Middle frontal gyrus (tissue), 1 donor: ENCODE results near the gene SSMEM1.
"Not testable (repeated sequence)": the region's sequence is repeated elsewhere in the genome, so short reads cannot be mapped to it uniquely, and the experiment has no call there.

Experiments used
- DNase-seq: peaks from one replicate; pipeline ENCODE4 v3.0.0-alpha.2; 2015; ENCODE audit warnings: low spot score; ENCODE audit errors: extremely low spot score

The SSMEM1 gene, protein sequence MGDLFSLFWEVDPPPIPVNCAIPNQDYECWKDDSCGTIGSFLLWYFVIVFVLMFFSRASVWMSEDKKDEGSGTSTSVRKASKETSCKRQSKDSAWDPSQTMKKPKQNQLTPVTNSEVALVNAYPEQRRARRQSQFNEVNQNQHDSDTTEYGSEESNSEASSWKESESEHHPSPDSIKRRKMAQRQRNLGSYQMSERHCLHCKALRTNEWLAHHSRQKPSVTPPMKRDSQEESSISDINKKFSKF

GRCh38 chr7:130207642-130208041 lies at the start of gene SSMEM1:
TSS of gene SSMEM1 (plus strand) at chr7:130207860. CDS start at chr7:130207911, 51 bp downstream.
- DNase-seq: no peak

- no peak for DNase-seq
These were observed 47.6 kb upstream of the SSMEM1 start for GRCh38 chr7:130160023-130160422.

DNA sequence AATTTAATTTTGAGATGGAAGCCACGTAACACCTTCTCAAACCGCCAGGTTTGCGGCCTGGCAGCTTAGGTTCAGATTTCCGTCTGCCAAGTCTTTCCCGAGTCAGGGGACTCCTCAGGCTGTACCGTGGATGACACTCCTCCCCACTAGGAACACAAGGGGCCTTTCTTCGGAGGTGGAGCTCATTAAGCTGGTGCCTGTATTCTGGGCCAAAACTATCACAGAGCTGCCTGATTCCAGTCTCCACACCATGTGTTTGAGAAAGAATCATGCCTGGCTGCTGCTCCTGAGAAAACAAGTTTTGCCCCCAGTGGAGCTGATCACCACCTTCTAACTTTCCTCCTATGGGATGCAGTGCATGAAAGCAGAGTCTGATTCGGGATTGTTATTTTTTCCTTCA lies 47.2 kb upstream of the SSMEM1 start:
- DNase-seq: no peak

GRCh38 chr7:130162196-130162595 lies 45.5 kb upstream of the SSMEM1 start:
- DNase-seq: no peak

GRCh38 chr7:130174237-130174959 lies 33.3 kb upstream of the SSMEM1 start:
- no peak for DNase-seq

DNA sequence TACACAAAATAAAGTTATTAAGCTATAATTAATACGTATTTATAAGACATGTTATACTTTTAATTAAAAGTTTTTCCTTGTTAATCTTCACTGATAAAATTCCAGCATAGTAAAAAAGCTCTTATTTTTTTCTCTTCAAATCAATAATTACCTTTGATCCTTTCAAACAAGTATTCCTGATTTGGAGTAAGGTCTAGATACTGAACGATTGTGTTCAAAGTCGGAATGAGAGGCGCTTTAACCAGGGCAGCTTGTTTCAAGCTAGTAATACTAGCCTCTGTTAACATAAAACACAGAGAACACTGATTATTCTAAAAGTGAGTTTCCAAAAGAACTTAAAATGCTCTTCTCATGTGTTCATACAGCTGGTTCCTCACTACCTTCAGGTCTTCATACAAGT lies 29.4 kb upstream of the SSMEM1 start:
- DNase-seq: no peak

DNA sequence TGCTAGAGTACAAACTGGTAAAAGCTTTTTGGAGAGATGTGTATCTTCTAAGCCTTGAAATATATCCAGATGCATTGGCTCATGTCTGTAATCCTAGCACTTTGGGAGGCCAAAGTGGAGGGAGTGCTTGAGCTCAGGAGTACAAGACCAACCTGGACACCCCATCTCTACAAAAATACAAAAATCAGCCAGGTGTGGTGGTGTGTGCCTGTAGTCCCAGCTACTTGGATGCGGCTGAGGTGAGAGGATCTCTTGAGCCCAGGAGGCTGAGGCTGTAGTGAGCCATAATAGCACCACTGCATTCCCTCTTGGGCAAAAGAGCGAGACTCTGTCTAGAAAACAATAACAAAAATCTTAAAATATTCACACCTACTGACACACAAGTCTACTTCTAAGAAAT lies 28.0 kb upstream of the SSMEM1 start:
- DNase-seq: no peak

- no peak for DNase-seq
These were observed 26.9 kb upstream of the SSMEM1 start for GRCh38 chr7:130180571-130181262.

- no peak for DNase-seq
These were observed 26.4 kb upstream of the SSMEM1 start for GRCh38 chr7:130181263-130181605.

GRCh38 chr7:130182990-130183389 lies 24.7 kb upstream of the SSMEM1 start:
- DNase-seq: no peak

- DNase-seq: not testable (repeated sequence)
These were observed 23.3 kb upstream of the SSMEM1 start for GRCh38 chr7:130184349-130184748.

DNA sequence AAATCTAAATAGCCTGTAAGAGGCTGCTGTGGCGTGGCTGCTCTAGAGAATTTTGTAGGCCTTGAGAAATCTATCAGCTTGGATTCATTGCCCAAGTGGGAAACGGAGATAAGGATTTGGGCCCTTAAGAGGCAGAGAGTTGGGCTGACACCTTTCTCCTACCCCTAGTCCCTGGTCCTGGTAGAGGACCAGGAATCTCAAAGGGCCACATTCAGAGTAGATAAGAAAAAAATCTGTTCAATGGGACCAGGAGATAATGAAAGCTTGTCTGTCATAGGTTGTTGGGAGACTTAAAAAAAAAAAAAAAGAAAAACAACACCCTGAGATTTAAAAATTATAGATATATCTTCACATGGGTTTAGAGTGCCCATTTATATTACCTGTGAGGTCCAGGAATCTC lies 20.3 kb upstream of the SSMEM1 start:
- no peak for DNase-seq

DNA sequence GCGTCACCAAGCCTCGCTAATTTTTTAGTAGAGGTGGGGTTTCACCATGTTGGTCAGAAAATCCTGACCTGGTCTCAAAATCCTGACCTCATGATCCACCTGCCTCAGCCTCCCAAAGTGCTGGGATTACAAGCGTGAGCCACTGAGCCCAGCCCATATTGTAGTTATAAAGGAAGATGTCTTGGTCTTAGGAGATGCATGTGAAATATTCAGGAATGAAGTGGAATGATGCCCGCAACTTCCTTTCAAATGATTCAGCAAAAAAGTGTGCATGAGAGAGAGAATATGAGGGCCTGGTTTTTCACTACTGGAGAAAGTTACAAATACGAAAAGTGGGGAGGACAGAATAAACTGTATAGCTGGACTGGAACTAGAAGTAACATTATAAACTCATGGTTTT lies 18.3 kb upstream of the SSMEM1 start:
- DNase-seq: no peak

DNA sequence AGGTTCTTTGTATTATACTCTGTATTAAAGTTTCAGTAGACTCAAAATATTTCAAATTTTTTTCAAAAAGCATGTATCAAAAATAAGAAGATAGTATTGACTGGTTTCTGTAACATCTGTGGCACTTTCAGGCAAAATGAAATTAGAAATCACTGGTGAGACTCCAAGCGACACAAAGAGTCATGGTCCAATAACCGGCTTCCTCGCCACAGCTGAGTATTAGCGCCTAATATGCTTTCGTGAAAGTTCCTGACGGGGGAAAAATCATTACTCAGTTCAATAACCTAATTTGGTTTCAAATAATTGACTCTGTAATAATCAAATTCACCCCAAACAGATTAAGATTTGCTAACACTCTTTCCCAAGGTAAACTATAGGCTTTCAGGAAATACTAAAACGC lies 15.9 kb upstream of the SSMEM1 start:
- no peak for DNase-seq

- DNase-seq: no peak
These were observed 12.3 kb upstream of the SSMEM1 start for GRCh38 chr7:130195396-130195795.

- no peak for DNase-seq
These were observed 11.2 kb upstream of the SSMEM1 start for GRCh38 chr7:130196476-130196875.

DNA sequence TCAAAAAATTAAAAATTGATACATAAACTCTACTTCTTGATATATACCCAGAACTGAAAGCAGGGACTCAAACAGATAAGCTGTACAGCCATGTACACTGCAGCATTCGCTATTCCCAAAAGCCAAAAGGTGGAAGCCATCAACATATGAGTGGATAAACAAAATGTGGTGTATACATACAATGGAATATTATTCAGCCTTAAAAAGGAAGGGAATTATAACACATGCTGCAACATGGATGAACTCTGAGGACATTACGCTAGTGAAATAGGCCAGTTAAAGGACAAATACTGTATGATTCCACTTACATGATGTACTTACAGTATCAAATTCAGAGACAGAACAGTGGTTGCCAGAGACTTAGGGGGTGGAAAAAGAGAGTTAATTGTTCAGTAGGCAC lies 10.6 kb upstream of the SSMEM1 start:
- DNase-seq: no peak

GRCh38 chr7:130201796-130202195 lies 5.9 kb upstream of the SSMEM1 start:
- no peak for DNase-seq

DNA sequence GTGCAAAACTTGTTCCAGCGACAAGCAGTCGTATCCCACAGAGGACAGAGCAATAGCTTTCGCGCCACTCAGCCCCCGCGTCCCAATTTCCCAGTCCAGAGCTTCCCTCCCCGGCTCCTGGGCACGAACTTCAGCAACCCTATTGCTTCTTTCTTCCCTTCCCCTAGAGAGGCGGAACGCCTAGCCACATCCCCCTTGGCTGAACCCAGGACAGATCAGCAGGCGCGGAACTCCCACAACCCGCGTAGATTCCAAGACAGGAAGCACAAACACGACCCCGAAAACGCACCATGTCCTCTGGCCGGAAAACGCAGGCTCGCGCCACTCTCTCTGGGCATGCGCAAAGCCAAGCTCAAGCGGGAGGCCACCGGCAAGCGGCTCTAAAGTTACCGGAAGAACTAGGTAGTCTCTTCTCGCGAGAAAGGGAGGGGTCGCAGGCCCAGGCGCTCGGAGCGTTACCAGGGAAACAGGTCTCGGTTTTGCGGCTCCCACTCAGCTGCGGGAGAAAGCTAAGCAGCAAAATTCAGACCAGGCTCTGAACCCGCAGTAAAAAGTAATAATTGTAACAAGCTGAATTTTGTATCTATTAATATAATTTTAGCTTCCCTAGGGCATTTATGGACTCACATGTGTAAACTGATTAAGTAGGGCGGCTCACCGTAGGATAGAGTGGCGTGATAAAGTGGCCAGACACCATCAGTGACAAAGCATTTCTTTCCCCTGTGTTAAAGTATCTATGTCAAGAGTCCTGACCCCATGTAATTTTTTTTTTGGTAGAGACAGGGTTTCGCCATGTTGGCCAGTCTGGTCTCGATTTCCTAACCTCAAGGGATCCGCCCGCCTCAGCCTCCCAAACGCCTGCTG lies 2.3 kb upstream of the SSMEM1 start, which contains the start of gene TMEM209:
Gene TMEM209 (minus strand): TSS at position 323 of the 864 bp plus-strand sequence. CDS start 31 bp downstream, at position 292.
- peak; percentile 94 for DNase-seq

DNA sequence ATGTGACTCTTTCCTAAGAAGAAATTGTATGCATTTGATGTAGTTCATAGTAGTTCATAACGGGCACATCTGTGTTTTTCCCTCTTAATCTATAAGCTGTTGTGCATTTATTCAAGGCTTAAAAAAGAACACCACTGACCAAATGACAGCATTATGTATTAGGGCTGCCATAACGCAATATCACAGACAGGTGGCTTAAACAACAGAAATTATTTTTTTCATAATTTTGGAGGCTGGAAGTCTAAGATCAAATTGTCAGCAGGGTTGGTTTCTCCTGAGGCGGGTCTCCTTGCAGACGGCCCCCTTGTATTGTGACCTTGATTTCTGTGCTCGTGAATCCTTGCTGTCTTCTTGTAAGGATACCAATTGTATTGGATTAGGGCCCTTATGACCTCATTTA lies 627 bp upstream of the SSMEM1 start:
- no peak for DNase-seq

- DNase-seq: no peak
These were observed 856 bp downstream of the SSMEM1 start for GRCh38 chr7:130208516-130208915.
